ENCODE results near the gene ANGPTL7.

GRCh38 chr1:11227106-11228077 lies 38.2 kb downstream of the ANGPTL7 start:
- TF ChIP-seq, protein P1, sequence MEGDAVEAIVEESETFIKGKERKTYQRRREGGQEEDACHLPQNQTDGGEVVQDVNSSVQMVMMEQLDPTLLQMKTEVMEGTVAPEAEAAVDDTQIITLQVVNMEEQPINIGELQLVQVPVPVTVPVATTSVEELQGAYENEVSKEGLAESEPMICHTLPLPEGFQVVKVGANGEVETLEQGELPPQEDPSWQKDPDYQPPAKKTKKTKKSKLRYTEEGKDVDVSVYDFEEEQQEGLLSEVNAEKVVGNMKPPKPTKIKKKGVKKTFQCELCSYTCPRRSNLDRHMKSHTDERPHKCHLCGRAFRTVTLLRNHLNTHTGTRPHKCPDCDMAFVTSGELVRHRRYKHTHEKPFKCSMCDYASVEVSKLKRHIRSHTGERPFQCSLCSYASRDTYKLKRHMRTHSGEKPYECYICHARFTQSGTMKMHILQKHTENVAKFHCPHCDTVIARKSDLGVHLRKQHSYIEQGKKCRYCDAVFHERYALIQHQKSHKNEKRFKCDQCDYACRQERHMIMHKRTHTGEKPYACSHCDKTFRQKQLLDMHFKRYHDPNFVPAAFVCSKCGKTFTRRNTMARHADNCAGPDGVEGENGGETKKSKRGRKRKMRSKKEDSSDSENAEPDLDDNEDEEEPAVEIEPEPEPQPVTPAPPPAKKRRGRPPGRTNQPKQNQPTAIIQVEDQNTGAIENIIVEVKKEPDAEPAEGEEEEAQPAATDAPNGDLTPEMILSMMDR (IDR thresholded peaks at IDR 0.05; ENCODE audit: low read depth, low read length) = no peak
- TF ChIP-seq, protein P2, sequence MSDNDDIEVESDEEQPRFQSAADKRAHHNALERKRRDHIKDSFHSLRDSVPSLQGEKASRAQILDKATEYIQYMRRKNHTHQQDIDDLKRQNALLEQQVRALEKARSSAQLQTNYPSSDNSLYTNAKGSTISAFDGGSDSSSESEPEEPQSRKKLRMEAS (IDR thresholded peaks at IDR 0.05; ENCODE audit: low read depth, low read length) = no peak
- no peak for TF ChIP-seq POLR2A (IDR thresholded peaks at IDR 0.05; ENCODE audit: extremely low read depth, insufficient read length)

Measured in NB4 (cell line).